Activated B cell treated with CpG ODN at 0.5 μM for 24 hours (primary cell): ENCODE results near the gene PRKN. TPM values are rescaled to one million over a fixed set of nuclear protein-coding genes. Genes with fewer than 3 reads are reported as not detected.

Source experiments
- ATAC-seq: fragments of 200-7000 bp; cut with Tn5 transposase; one replicate; pipeline ENCODE4 v1.10.0; 2021; ENCODE audit warnings: low read depth, mild to moderate bottlenecking, moderate library complexity
- CTCF ChIA-PET: fragments of 350-600 bp; sonication (Branson Sonifier 250); formaldehyde crosslinking; loops from one replicate; lab custom pipeline; 2021; ENCODE audit warnings: antibody characterized with exemption; lab: Charles Lee
- POLR2A ChIA-PET: fragments of 350-600 bp; sonication (Branson Sonifier 250); formaldehyde crosslinking; loops from one replicate; lab custom pipeline; 2021; ENCODE audit warnings: antibody characterized with exemption; lab: Charles Lee
- DNase-seq: peaks from one replicate; pipeline ENCODE4 v3.0.0; 2022
- H3K27ac Mint-ChIP-seq: one replicate; pipeline ENCODE4 v1.8.0; 2020; ENCODE audit warnings: mixed read lengths
- H3K27me3 Mint-ChIP-seq: one replicate; pipeline ENCODE4 v1.8.0; 2021; ENCODE audit warnings: mixed read lengths
- H3K36me3 Mint-ChIP-seq: one replicate; pipeline ENCODE4 v1.8.0; 2021; ENCODE audit warnings: low read depth, mixed read lengths
- H3K4me1 Mint-ChIP-seq: one replicate; pipeline ENCODE4 v1.8.0; 2021; ENCODE audit warnings: mixed read lengths
- H3K4me3 Mint-ChIP-seq: one replicate; pipeline ENCODE4 v1.8.0; 2020; ENCODE audit warnings: mild to moderate bottlenecking, mixed read lengths
- H3K9me3 Mint-ChIP-seq: one replicate; pipeline ENCODE4 v1.8.0; 2020; ENCODE audit warnings: mixed read lengths
- intact Hi-C: fragments of 100-400 bp; cut with micrococcal nuclease; formaldehyde crosslinking; loops from one replicate; pipeline ENCODE4 v1.15.1; 2024
- total RNA-seq: library from RNA; stranded (reverse); gene quantifications from 2 replicates; pipeline ENCODE4 v1.2.3, GENCODE V29; 2022
- TF ChIP-seq, protein P1 (sequence below): fragments of 200-600 bp; IDR thresholded peaks from one replicate; pipeline ENCODE4 v1.8.0; 2022; ENCODE audit warnings: antibody characterized with exemption, mild to moderate bottlenecking

The PRKN gene
- total RNA-seq, 1 donor from 2014 or later: 2.3 TPM

GRCh38 chr6:162580619-162581018, 146.9 kb downstream of the PRKN start:
- Mint-ChIP-seq H3K4me3 (no peak overlapping the region), H3K27me3 (no peaks in the 10 kb centered on the region), H3K27ac (no peak overlapping the region), H3K9me3 (no peaks in the 10 kb centered on the region), H3K36me3 (no peaks in the 10 kb centered on the region), H3K4me1 (peaks cover 5% of the 10 kb centered on the region)
- intact Hi-C loops: no loop called here
- POLR2A ChIA-PET: no interaction called here
- CTCF ChIA-PET: no interaction called here
- DNase-seq (no peak), ATAC-seq (no peak)
- TF ChIP-seq, protein P1, sequence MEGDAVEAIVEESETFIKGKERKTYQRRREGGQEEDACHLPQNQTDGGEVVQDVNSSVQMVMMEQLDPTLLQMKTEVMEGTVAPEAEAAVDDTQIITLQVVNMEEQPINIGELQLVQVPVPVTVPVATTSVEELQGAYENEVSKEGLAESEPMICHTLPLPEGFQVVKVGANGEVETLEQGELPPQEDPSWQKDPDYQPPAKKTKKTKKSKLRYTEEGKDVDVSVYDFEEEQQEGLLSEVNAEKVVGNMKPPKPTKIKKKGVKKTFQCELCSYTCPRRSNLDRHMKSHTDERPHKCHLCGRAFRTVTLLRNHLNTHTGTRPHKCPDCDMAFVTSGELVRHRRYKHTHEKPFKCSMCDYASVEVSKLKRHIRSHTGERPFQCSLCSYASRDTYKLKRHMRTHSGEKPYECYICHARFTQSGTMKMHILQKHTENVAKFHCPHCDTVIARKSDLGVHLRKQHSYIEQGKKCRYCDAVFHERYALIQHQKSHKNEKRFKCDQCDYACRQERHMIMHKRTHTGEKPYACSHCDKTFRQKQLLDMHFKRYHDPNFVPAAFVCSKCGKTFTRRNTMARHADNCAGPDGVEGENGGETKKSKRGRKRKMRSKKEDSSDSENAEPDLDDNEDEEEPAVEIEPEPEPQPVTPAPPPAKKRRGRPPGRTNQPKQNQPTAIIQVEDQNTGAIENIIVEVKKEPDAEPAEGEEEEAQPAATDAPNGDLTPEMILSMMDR: no peak

DNA sequence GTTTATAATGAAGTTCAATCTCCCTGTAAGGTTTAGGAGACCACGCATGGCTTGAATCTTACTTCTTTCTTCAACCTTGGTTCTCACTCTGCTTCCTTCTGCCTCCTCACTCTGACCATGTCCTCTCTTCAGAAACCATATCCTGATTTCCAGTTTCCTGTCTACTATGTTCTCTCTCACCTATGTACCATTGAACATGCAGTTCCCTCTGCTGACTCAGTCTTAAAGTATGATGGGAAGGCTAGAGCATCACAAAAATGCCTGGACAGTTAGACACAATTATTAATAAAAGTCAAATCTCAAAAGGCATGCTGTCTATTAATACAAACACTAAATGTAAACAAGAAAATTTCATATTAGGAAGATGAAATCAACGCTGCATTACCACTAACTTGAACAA, 151.6 kb downstream of the PRKN start:
- Mint-ChIP-seq H3K36me3 (no peaks in the 10 kb centered on the region), H3K27me3 (no peaks in the 10 kb centered on the region), H3K4me3 (no peak overlapping the region), H3K9me3 (peaks cover 3% of the 10 kb centered on the region), H3K27ac (no peak overlapping the region), H3K4me1 (peaks cover 4% of the 10 kb centered on the region)
- TF ChIP-seq, protein P1: no peak
- ATAC-seq (no peak), DNase-seq (no peak)
- POLR2A ChIA-PET: no interaction called here
- intact Hi-C loops: no loop called here
- CTCF ChIA-PET: no interaction called here

- no peaks in the 10 kb centered on the region for H3K4me1 Mint-ChIP-seq
- no peaks in the 10 kb centered on the region for H3K36me3 Mint-ChIP-seq
- ATAC-seq: no peak
- H3K27ac Mint-ChIP-seq: no peak overlapping the region
- peaks cover 11% of the 10 kb centered on the region for H3K9me3 Mint-ChIP-seq
- CTCF ChIA-PET: no interaction called here
- no peaks in the 10 kb centered on the region for H3K27me3 Mint-ChIP-seq
- H3K4me3 Mint-ChIP-seq: no peak overlapping the region
- TF ChIP-seq, protein P1: no peak
- DNase-seq: no peak
- intact Hi-C loops: no loop called here
- POLR2A ChIA-PET: no interaction called here
These were observed 155.3 kb downstream of the PRKN start for GRCh38 chr6:162572240-162572639.

- TF ChIP-seq, protein P1: no peak
- no peaks in the 10 kb centered on the region for H3K4me1 Mint-ChIP-seq
- DNase-seq (no peak), ATAC-seq (no peak)
- POLR2A ChIA-PET: no interaction called here
- peaks cover 35% of the 10 kb centered on the region for H3K9me3 Mint-ChIP-seq
- intact Hi-C loops: no loop called here
- no peak overlapping the region for H3K4me3 Mint-ChIP-seq
- no peaks in the 10 kb centered on the region for H3K27me3 Mint-ChIP-seq
- peaks cover 13% of the 10 kb centered on the region for H3K36me3 Mint-ChIP-seq
- CTCF ChIA-PET: no interaction called here
- no peak overlapping the region for H3K27ac Mint-ChIP-seq
These were observed 159.3 kb downstream of the PRKN start for GRCh38 chr6:162568266-162568665.

DNA sequence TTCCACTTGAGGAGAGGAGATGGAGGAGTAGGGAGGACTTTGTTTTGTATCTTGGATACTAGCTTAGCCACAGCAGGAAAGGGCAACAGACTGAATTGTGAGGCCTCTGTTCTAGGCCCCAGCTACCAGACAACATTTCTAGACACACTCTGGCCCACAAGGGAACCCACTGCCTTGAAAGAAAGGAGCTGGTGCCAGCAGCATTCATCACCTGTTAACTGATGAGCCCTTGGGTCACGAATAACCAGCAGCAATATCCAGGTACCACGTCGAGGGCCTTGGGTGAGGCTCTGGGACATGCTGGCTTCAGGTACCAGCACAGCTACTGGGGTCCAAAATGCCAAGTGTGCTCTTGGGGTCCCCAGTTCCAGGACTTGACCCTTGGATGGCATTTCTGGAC, 165.5 kb downstream of the PRKN start:
- ChIA-PET POLR2A (no interaction called here), CTCF (no interaction called here)
- Mint-ChIP-seq H3K4me3 (no peak overlapping the region), H3K27ac (no peak overlapping the region), H3K27me3 (no peaks in the 10 kb centered on the region), H3K9me3 (peaks cover 26% of the 10 kb centered on the region), H3K4me1 (no peaks in the 10 kb centered on the region), H3K36me3 (peaks cover 13% of the 10 kb centered on the region)
- ATAC-seq (no peak), DNase-seq (no peak)
- TF ChIP-seq, protein P1: no peak
- intact Hi-C loops: no loop called here
